Measurements from ENCODE around the gene FAM210A. TPM values are rescaled to one million over a fixed set of nuclear protein-coding genes. Genes with fewer than 3 reads are reported as not detected.

FAM210A gene
- total RNA-seq, 1 experiment from 2014 or later = 29.3 TPM

- BruUV-seq (replicated peaks) = no TSS peak
- Histone ChIP-seq H3K9me3 (ENCODE audit: insufficient read depth, low read depth) (no peaks in the 10 kb centered on the region), H3K36me3 (ENCODE audit: low read depth) (no peaks in the 10 kb centered on the region), H3F3A (ENCODE audit: insufficient read depth, low read depth) (no peaks in the 10 kb centered on the region), H4K20me1 (ENCODE audit: insufficient read depth) (no peaks in the 10 kb centered on the region), H2AFZ (no peak overlapping the region), H3K27me3 (ENCODE audit: insufficient read depth, low read depth) (no peaks in the 10 kb centered on the region), H3K9me2 (ENCODE audit: insufficient read depth) (no peaks in the 10 kb centered on the region), H3K4me2 (no peak overlapping the region), H3K27ac (no peak overlapping the region), H3K79me2 (ENCODE audit: low read depth) (no peaks in the 10 kb centered on the region), H3K4me3 (no peak overlapping the region), H3K4me1 (replicated peaks; ENCODE audit: insufficient read depth) (no peaks in the 10 kb centered on the region)
- intact Hi-C loops (cut with micrococcal nuclease; ENCODE audit: unreplicated experiment) = no loop called here
- ChIA-PET POLR2A (ENCODE audit: unreplicated experiment) (no interaction called here), CTCF (no interaction called here)
- no peak for DNase-seq
- TF ChIP-seq CTCF (conservative IDR thresholded peaks at IDR 0.05) = no peak
- no peak for TF ChIP-seq EZH2 (IDR thresholded peaks at IDR 0.05; ENCODE audit: low read depth)
Observed at GRCh38 chr18:13649397-13650390, 76.7 kb downstream of the FAM210A start.

GRCh38 chr18:13647761-13648160 is 78.6 kb downstream of the FAM210A start:
- Histone ChIP-seq H3K4me1 (replicated peaks; ENCODE audit: insufficient read depth) (no peaks in the 10 kb centered on the region), H4K20me1 (ENCODE audit: insufficient read depth) (no peaks in the 10 kb centered on the region), H3K9me2 (ENCODE audit: insufficient read depth) (no peaks in the 10 kb centered on the region), H3K36me3 (ENCODE audit: low read depth) (no peaks in the 10 kb centered on the region), H3F3A (ENCODE audit: insufficient read depth, low read depth) (no peaks in the 10 kb centered on the region), H3K27ac (no peak overlapping the region), H3K4me3 (no peak overlapping the region), H2AFZ (no peak overlapping the region), H3K27me3 (ENCODE audit: insufficient read depth, low read depth) (no peaks in the 10 kb centered on the region), H3K4me2 (no peak overlapping the region), H3K9me3 (ENCODE audit: insufficient read depth, low read depth) (no peaks in the 10 kb centered on the region), H3K79me2 (ENCODE audit: low read depth) (no peaks in the 10 kb centered on the region)
- TF ChIP-seq CTCF (conservative IDR thresholded peaks at IDR 0.05) (no peak), EZH2 (IDR thresholded peaks at IDR 0.05; ENCODE audit: low read depth) (no peak)
- CTCF ChIA-PET = no interaction called here
- DNase-seq = no peak
- intact Hi-C loops (cut with micrococcal nuclease; ENCODE audit: unreplicated experiment) = no loop called here
- POLR2A ChIA-PET (ENCODE audit: unreplicated experiment) = no interaction called here
- no TSS peak for BruUV-seq (replicated peaks)

GRCh38 chr18:13646633-13647032 is 79.7 kb downstream of the FAM210A start:
- H3F3A ChIP-seq (ENCODE audit: insufficient read depth, low read depth) = no peaks in the 10 kb centered on the region
- H4K20me1 ChIP-seq (ENCODE audit: insufficient read depth) = no peaks in the 10 kb centered on the region
- no TSS peak for BruUV-seq (replicated peaks)
- no peaks in the 10 kb centered on the region for H3K36me3 ChIP-seq (ENCODE audit: low read depth)
- H3K9me2 ChIP-seq (ENCODE audit: insufficient read depth) = no peaks in the 10 kb centered on the region
- no peak for DNase-seq
- TF ChIP-seq CTCF (conservative IDR thresholded peaks at IDR 0.05) = no peak
- no peak for TF ChIP-seq EZH2 (IDR thresholded peaks at IDR 0.05; ENCODE audit: low read depth)
- H3K4me3 ChIP-seq = no peak overlapping the region
- H3K4me1 ChIP-seq (replicated peaks; ENCODE audit: insufficient read depth) = no peaks in the 10 kb centered on the region
- H3K4me2 ChIP-seq = no peak overlapping the region
- H3K27ac ChIP-seq = no peak overlapping the region
- H3K79me2 ChIP-seq (ENCODE audit: low read depth) = no peaks in the 10 kb centered on the region
- H2AFZ ChIP-seq = no peak overlapping the region
- ChIA-PET POLR2A (ENCODE audit: unreplicated experiment) (no interaction called here), CTCF (no interaction called here)
- intact Hi-C loops (cut with micrococcal nuclease; ENCODE audit: unreplicated experiment) = no loop called here
- no peaks in the 10 kb centered on the region for H3K9me3 ChIP-seq (ENCODE audit: insufficient read depth, low read depth)
- H3K27me3 ChIP-seq (ENCODE audit: insufficient read depth, low read depth) = no peaks in the 10 kb centered on the region
